Keratinocyte (primary cell): ENCODE measurements around the gene PARD3B.

Experiments
- EZH2 ChIP-seq: IDR thresholded peaks from one replicate; pipeline ENCODE4 v1.6.1; 2012; ENCODE audit warnings: inconsistent platforms, mild to moderate bottlenecking, low read length, moderate library complexity
- TF ChIP-seq, protein P1 (sequence below), 3 experiments: IDR thresholded peaks in 1 of 3; conservative IDR thresholded peaks in 1 of 3; optimal IDR thresholded peaks in 1 of 3; 2 replicates in 2 of 3; 3 replicates in 1 of 3; pipeline versions ENCODE3 to v1.5.1; 2011; ENCODE audit warnings: low read length in 3 of 3, mild to moderate bottlenecking in 3 of 3, moderate library complexity in 2 of 3, control low read depth in 1 of 3, inconsistent platforms in 1 of 3; ENCODE audit not compliant: insufficient read depth in 2 of 3; ENCODE audit errors: extremely low read depth in 1 of 3

- TF ChIP-seq, protein P1, sequence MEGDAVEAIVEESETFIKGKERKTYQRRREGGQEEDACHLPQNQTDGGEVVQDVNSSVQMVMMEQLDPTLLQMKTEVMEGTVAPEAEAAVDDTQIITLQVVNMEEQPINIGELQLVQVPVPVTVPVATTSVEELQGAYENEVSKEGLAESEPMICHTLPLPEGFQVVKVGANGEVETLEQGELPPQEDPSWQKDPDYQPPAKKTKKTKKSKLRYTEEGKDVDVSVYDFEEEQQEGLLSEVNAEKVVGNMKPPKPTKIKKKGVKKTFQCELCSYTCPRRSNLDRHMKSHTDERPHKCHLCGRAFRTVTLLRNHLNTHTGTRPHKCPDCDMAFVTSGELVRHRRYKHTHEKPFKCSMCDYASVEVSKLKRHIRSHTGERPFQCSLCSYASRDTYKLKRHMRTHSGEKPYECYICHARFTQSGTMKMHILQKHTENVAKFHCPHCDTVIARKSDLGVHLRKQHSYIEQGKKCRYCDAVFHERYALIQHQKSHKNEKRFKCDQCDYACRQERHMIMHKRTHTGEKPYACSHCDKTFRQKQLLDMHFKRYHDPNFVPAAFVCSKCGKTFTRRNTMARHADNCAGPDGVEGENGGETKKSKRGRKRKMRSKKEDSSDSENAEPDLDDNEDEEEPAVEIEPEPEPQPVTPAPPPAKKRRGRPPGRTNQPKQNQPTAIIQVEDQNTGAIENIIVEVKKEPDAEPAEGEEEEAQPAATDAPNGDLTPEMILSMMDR (optimal IDR thresholded peaks at IDR 0.05 in 1 of 3, IDR thresholded peaks at IDR 0.05 in 1 of 3, conservative IDR thresholded peaks at IDR 0.05 in 1 of 3; ENCODE audit: extremely low read depth in 1 of 3, insufficient read depth in 2 of 3, low read length in 3 of 3): no peak
- TF ChIP-seq EZH2: no peak
Measured at GRCh38 chr2:204727368-204727767, 182.1 kb downstream of the PARD3B start.
